RPMI7951 (cell line): Measurements from ENCODE around the gene EEF1AKMT1. TPM values are rescaled to one million over a fixed set of nuclear protein-coding genes. Genes with fewer than 3 reads are reported as not detected.
A peak's percentile ranks its signal among the peaks of the same experiment; 100 is the strongest.

Experiments used
- DNase-seq: peaks from one replicate; pipeline ENCODE4 v3.0.0-alpha.2; 2012; ENCODE audit warnings: low read depth
- total RNA-seq: library from RNA; depleted of rRNA; stranded (reverse); fragments of >200 nt; shearing (Covaris generic); gene quantifications from 2 replicates; pipeline ENCODE4 v1.2.3, GENCODE V29; 2014

EEF1AKMT1 gene
- total RNA-seq, 1 experiment from 2014 or later: 8.4 TPM

GRCh38 chr13:20719783-20720182, 54.0 kb downstream of the EEF1AKMT1 start:
- DNase-seq: no peak

GRCh38 chr13:20718958-20719566, 54.7 kb downstream of the EEF1AKMT1 start:
- DNase-seq: no peak

- no peak for DNase-seq
Measured at GRCh38 chr13:20717581-20718542, 55.9 kb downstream of the EEF1AKMT1 start.

GRCh38 chr13:20716951-20717350, 56.8 kb downstream of the EEF1AKMT1 start:
- no peak for DNase-seq

GRCh38 chr13:20715330-20715712, 58.4 kb downstream of the EEF1AKMT1 start:
- DNase-seq: no peak

GRCh38 chr13:20714563-20715329, 59.0 kb downstream of the EEF1AKMT1 start:
- peak; percentile 76 for DNase-seq

GRCh38 chr13:20714161-20714560, 59.6 kb downstream of the EEF1AKMT1 start:
- DNase-seq: peak; percentile 71

GRCh38 chr13:20713751-20714150, 60.0 kb downstream of the EEF1AKMT1 start:
- peak; percentile 86 for DNase-seq

- DNase-seq: no peak
Measured at GRCh38 chr13:20713014-20713376, 60.8 kb downstream of the EEF1AKMT1 start.

GRCh38 chr13:20711301-20712044, 62.3 kb downstream of the EEF1AKMT1 start:
- DNase-seq: no peak

GRCh38 chr13:20709782-20710181, 64.0 kb downstream of the EEF1AKMT1 start:
- no peak for DNase-seq

GRCh38 chr13:20709369-20709768, 64.4 kb downstream of the EEF1AKMT1 start:
- no peak for DNase-seq

GRCh38 chr13:20708216-20708615, 65.5 kb downstream of the EEF1AKMT1 start:
- no peak for DNase-seq

- DNase-seq: no peak
Measured at GRCh38 chr13:20706661-20707060, 67.1 kb downstream of the EEF1AKMT1 start.

GRCh38 chr13:20704459-20705069, 69.2 kb downstream of the EEF1AKMT1 start:
- DNase-seq: no peak

- DNase-seq: peak; percentile 65
Measured at GRCh38 chr13:20703780-20704458, 69.8 kb downstream of the EEF1AKMT1 start.

- no peak for DNase-seq
Measured at GRCh38 chr13:20702915-20703779, 70.6 kb downstream of the EEF1AKMT1 start, which contains the start of gene IL17D. TSS of gene IL17D (plus strand) at chr13:20703699. CDS start at chr13:20704002, 303 bp downstream.

- no peak for DNase-seq
Measured at GRCh38 chr13:20702530-20702914, 71.2 kb downstream of the EEF1AKMT1 start.

GRCh38 chr13:20701461-20701860, 72.3 kb downstream of the EEF1AKMT1 start:
- no peak for DNase-seq
